Esophagus muscularis mucosa (tissue), 4 donors: ENCODE measurements around the gene GADD45B. TPM values are rescaled to one million over a fixed set of nuclear protein-coding genes. Genes with fewer than 3 reads are reported as not detected.
"Not testable (repeated sequence)": the region's sequence is repeated elsewhere in the genome, so short reads cannot be mapped to it uniquely, and the experiment has no call there.

Source experiments
- DNase-seq: peaks from one replicate; pipeline ENCODE4 v3.0.0-alpha.2; 2017; ENCODE audit errors: extremely low spot score
- H3K27ac ChIP-seq, 4 donors: fragments of 200-600 bp; sonication (generic); replicated peaks in 1 of 4; 1 replicate in 3 of 4; 2 replicates in 1 of 4; pipeline ENCODE4 v1.5.1; 2016 to 2019; ENCODE audit warnings: mild to moderate bottlenecking in 1 of 4
- H3K27me3 ChIP-seq, 4 donors: fragments of 200-600 bp; sonication (generic); one replicate each; pipeline versions ENCODE4 v1.5.1 to v1.6.0; 2016 to 2019
- H3K36me3 ChIP-seq, 4 donors: fragments of 200-600 bp; sonication (generic); one replicate each; pipeline ENCODE4 v1.5.1; 2016 to 2019
- H3K4me1 ChIP-seq, 4 donors: fragments of 200-600 bp; sonication (generic); one replicate each; pipeline ENCODE4 v1.5.1; 2016 to 2019
- H3K4me3 ChIP-seq, 4 donors: fragments of 200-600 bp; sonication (generic); 1 replicate in 2 of 4; 2 replicates in 2 of 4; pipeline ENCODE4 v1.5.1; 2016 to 2019; ENCODE audit warnings: mild to moderate bottlenecking in 4 of 4, moderate library complexity in 1 of 4
- H3K9me3 ChIP-seq, 4 donors: fragments of 200-600 bp; sonication (generic); 1 replicate in 3 of 4; 2 replicates in 1 of 4; pipeline ENCODE4 v1.5.1; 2016 to 2019
- EP300 ChIP-seq: sonication (generic); formaldehyde crosslinking; IDR thresholded peaks from one replicate; pipeline ENCODE4 v1.6.1; 2017; ENCODE audit warnings: antibody characterized with exemption
- POLR2A ChIP-seq: fragments of 450-650 bp; IDR thresholded peaks from one replicate; pipeline ENCODE4 v1.6.1; 2017; ENCODE audit warnings: antibody characterized with exemption, moderate library complexity, mild to moderate bottlenecking, low read depth
- POLR2AphosphoS5 ChIP-seq, 2 donors: sonication (generic); formaldehyde crosslinking; IDR thresholded peaks; one replicate each; pipeline ENCODE4 v1.6.1; 2017; ENCODE audit warnings: antibody characterized with exemption in 2 of 2
- WGBS: methylation state at CpG from one replicate; pipeline ENCODE4 v1.1.5; 2018; 5-methylcytosine and 5-hydroxymethylcytosine counted together
- intact Hi-C: fragments of 100-400 bp; cut with DNase I; formaldehyde crosslinking; loops from one replicate; pipeline ENCODE4 v1.15.1; 2023
- total RNA-seq, 4 donors: library from RNA; depleted of rRNA; stranded (reverse); fragments of >200 nt; gene quantifications; one replicate each; pipeline versions ENCODE4 v1.1.0 to v1.2.1, GENCODE V29; 2016
- TF ChIP-seq, protein P1 (sequence below), 3 experiments: fragments of 200-600 bp in 2 of 3; fragments of 450-650 bp in 1 of 3; sonication (generic) in 2 of 3; IDR thresholded peaks; one replicate each; pipeline ENCODE4 v1.5.1; 2017 to 2019; ENCODE audit warnings: antibody characterized with exemption in 3 of 3, mild to moderate bottlenecking in 2 of 3, moderate library complexity in 1 of 3

Gene GADD45B
- total RNA-seq, 4 donors from 2014 or later = 56.5 to 793 (median 90.5) TPM

DNA sequence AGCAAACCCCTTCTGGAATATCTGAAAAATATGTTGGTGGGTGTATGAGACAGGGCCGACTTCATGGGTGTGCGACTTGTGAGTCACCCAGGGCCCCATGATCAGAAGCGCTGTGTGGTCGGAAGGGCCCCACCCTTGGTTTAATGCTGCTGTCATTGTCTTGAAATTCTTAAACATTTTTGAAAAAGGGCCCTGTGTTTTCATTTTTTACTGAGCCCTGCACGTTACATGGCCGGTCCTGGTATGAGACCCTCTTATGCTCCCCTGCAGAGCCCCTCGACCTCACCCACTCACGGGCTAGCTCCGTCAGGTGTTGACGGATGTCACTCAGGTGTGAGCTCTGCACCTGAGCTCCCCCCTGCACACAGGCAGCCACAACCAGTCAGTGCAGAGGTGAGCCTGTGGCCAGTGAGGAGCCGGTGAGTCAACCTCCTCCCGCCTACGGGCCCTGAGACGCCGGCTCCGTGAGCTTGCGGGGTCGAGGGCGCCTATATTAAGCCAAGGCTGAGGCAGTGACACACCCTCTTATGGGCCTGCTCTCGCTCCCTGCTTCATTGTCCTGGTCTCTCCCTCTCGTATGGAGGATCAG lies 27.7 kb downstream of the GADD45B start:
- 57% methylated on average over 19 of the region's 21 CpGs for WGBS
- H3K4me3 ChIP-seq = no peak overlapping the region
- H3K36me3 ChIP-seq = no peaks in the 10 kb centered on the region
- no peak for DNase-seq
- peaks cover 0 to 14% (median 4%) of the 10 kb centered on the region in 4 donors for H3K4me1 ChIP-seq
- H3K27ac ChIP-seq = no peak overlapping the region
- H3K9me3 ChIP-seq = no peaks in the 10 kb centered on the region
- TF ChIP-seq POLR2A (no peak), EP300 (no peak), POLR2AphosphoS5 (IDR thresholded peaks at IDR 0.05) (no peak)
- TF ChIP-seq, protein P1, sequence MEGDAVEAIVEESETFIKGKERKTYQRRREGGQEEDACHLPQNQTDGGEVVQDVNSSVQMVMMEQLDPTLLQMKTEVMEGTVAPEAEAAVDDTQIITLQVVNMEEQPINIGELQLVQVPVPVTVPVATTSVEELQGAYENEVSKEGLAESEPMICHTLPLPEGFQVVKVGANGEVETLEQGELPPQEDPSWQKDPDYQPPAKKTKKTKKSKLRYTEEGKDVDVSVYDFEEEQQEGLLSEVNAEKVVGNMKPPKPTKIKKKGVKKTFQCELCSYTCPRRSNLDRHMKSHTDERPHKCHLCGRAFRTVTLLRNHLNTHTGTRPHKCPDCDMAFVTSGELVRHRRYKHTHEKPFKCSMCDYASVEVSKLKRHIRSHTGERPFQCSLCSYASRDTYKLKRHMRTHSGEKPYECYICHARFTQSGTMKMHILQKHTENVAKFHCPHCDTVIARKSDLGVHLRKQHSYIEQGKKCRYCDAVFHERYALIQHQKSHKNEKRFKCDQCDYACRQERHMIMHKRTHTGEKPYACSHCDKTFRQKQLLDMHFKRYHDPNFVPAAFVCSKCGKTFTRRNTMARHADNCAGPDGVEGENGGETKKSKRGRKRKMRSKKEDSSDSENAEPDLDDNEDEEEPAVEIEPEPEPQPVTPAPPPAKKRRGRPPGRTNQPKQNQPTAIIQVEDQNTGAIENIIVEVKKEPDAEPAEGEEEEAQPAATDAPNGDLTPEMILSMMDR (IDR thresholded peaks at IDR 0.05) = no peak
- intact Hi-C loops = no loop called here
- no peaks in the 10 kb centered on the region for H3K27me3 ChIP-seq

DNA sequence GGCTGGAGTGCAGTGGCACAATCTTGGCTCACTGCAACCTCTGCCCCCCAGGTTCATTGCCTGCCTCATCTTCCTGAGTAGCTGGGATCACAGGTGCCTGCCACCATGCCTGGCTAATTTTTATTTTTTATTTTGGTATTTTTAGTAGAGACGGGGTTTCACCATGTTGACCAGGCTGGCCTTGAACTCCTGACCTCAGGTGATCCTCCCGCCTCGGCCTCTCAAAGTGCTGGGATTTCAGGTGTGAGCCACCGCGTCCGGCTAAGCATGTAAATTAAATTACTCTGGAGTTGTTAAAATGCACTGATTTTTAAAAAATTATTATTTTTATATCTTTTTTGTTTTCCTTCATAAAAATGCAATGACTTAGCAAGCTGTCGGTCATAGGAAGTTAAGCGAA lies 30.7 kb downstream of the GADD45B start:
- DNase-seq, H3K4me3 ChIP-seq, H3K27ac ChIP-seq, H3K4me1 ChIP-seq, H3K9me3 ChIP-seq, H3K27me3 ChIP-seq, intact Hi-C loops, H3K36me3 ChIP-seq: not testable (repeated sequence)
- WGBS = 79% methylated on average over 8 of the region's 8 CpGs

DNA sequence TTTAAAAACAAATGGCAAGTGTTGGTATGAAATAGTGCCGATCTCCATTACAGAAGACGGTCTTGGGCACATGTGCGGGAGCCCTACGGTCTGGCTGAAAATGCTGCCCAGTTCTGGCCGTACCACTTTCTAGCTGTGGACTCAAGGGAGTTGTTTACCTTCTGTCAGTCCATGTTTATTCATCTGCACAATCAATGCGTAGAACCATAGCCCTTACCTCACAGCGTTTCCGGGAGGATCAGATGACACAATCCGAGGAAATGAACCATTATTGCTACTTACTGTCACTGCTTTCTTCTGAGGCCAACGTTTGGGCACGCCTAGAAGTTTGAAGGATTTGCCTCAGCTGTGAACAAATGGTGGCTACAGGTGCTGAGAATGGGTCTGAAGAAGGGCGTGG lies 31.2 kb downstream of the GADD45B start:
- WGBS = 25% methylated on average over 12 of the region's 12 CpGs
- TF ChIP-seq POLR2AphosphoS5 (IDR thresholded peaks at IDR 0.05) (peak in 1 of 2 donors; percentile 38), POLR2A (no peak)
- TF ChIP-seq, protein P1 (IDR thresholded peaks at IDR 0.05) = no peak
- Histone ChIP-seq H3K36me3 (no peaks in the 10 kb centered on the region), H3K27me3 (no peaks in the 10 kb centered on the region), H3K27ac (no peak overlapping the region), H3K9me3 (no peaks in the 10 kb centered on the region), H3K4me1 (peaks cover 0 to 9% (median 4%) of the 10 kb centered on the region in 4 donors), H3K4me3 (no peak overlapping the region)
- intact Hi-C loops = no loop called here
- DNase-seq = no peak

DNA sequence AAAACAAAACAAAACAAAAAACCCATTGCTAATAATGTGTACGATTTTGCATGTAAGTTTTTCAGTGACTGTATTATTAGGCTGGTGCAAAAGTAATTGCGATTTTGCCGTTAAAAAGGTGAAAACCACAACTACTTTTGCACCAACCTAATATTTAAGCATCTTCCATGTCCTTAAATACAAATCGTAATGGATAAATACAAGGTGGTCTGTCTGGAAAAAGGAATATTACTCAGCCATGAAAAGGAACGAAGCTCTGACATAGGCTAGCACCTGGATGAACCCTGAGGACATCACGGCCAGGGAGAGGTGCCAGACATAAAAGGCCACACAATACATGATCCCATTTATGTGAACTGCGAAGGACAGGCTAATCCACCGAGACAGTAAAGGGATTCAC lies 33.2 kb downstream of the GADD45B start:
- Histone ChIP-seq H3K9me3 (no peaks in the 10 kb centered on the region), H3K4me1 (peaks cover 0 to 9% (median 4%) of the 10 kb centered on the region in 4 donors), H3K27ac (no peak overlapping the region), H3K4me3 (no peak overlapping the region), H3K36me3 (peaks cover 0 to 7% (median 2%) of the 10 kb centered on the region in 4 donors), H3K27me3 (no peaks in the 10 kb centered on the region)
- WGBS = 82% methylated on average over 8 of the region's 8 CpGs
- DNase-seq = no peak
- intact Hi-C loops = no loop called here
- TF ChIP-seq POLR2AphosphoS5 (IDR thresholded peaks at IDR 0.05) (no peak), POLR2A (no peak), EP300 (no peak)

DNA sequence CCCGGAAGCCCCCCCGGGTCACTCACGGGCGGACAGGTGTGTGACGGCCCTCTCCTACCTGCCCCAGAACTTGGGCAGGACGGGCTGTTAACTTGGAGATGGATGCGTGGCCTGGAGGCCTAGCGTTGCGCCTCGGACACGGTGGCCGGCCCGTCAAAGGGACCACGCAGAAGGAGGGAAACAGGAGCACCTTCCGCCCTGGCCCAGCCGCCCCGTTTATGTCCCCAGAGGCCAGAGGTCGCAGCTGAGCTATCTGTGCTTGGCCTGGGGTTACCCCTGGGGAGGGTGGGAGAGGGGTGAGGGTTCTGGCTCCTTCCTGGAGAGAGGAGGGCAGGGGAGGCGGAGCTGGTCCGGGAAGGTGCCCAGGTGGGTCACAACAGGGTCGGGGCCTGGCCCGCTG lies 35.6 kb downstream of the GADD45B start:
- TF ChIP-seq POLR2AphosphoS5 (IDR thresholded peaks at IDR 0.05) = no peak
- TF ChIP-seq, protein P1 (IDR thresholded peaks at IDR 0.05) = no peak
- no peak for TF ChIP-seq POLR2A
- no peak for TF ChIP-seq EP300
- 87% methylated on average over 18 of the region's 22 CpGs for WGBS

GRCh38 chr19:2511991-2512390 lies 36.1 kb downstream of the GADD45B start:
- intact Hi-C loops = no loop called here
- Histone ChIP-seq H3K36me3 (peaks cover 0 to 7% (median 2%) of the 10 kb centered on the region in 4 donors), H3K27ac (no peak overlapping the region), H3K27me3 (no peaks in the 10 kb centered on the region), H3K4me3 (no peak overlapping the region), H3K9me3 (no peaks in the 10 kb centered on the region), H3K4me1 (peaks cover 0 to 7% (median 2%) of the 10 kb centered on the region in 4 donors)
- TF ChIP-seq POLR2A (no peak), POLR2AphosphoS5 (IDR thresholded peaks at IDR 0.05) (no peak), EP300 (no peak)
- TF ChIP-seq, protein P1 (IDR thresholded peaks at IDR 0.05) = no peak
- WGBS = 80% methylated on average over 7 of the region's 21 CpGs
- DNase-seq = no peak

More for the DNA sequence above, 35.6 kb downstream of the GADD45B start:
- Histone ChIP-seq H3K4me1 (peaks cover 0 to 8% (median 4%) of the 10 kb centered on the region in 4 donors), H3K27ac (no peak overlapping the region), H3K36me3 (peaks cover 0 to 7% (median 2%) of the 10 kb centered on the region in 4 donors), H3K9me3 (no peaks in the 10 kb centered on the region), H3K4me3 (no peak overlapping the region), H3K27me3 (no peaks in the 10 kb centered on the region)
- intact Hi-C loops = no loop called here
- DNase-seq = no peak
